OCI-LY7 (cell line): ENCODE results near the gene SMIM35. TPM values are rescaled to one million over a fixed set of nuclear protein-coding genes. Genes with fewer than 3 reads are reported as not detected.

Experiments used
- BruUV-seq: library from RNA; stranded (reverse); fragments of 400-500 nt; replicated peaks from 2 replicates; lab custom pipeline; 2021; lab: Mats Ljungman, UMichigan
- CTCF ChIA-PET: fragments of 300-600 bp; sonication (Branson Sonifier 250); formaldehyde crosslinking; loops from one replicate; lab custom pipeline; 2022; ENCODE audit warnings: antibody characterized with exemption; ENCODE audit not compliant: unreplicated experiment; lab: Charles Lee
- POLR2A ChIA-PET: fragments of 300-600 bp; sonication (Branson Sonifier 250); formaldehyde crosslinking; loops from one replicate; lab custom pipeline; 2022; ENCODE audit warnings: antibody characterized with exemption; lab: Charles Lee
- DNase-seq: peaks from one replicate; pipeline ENCODE4 v3.0.0-alpha.2; 2015; ENCODE audit warnings: low spot score
- H2AFZ ChIP-seq: fragments of 200-600 bp; sonication (generic), shearing (Covaris generic); 2 replicates; pipeline ENCODE4 v1.6.1; 2014; ENCODE audit warnings: mild to moderate bottlenecking, antibody characterized with exemption, low read length, moderate library complexity
- H3K27ac ChIP-seq: fragments of 200-600 bp; sonication (generic); 2 replicates; pipeline ENCODE4 v1.5.1; 2014; ENCODE audit warnings: mixed run types, low read depth, mild to moderate bottlenecking, moderate library complexity, low read length, inconsistent platforms; ENCODE audit not compliant: poor library complexity, severe bottlenecking
- H3K36me3 ChIP-seq: fragments of 200-600 bp; sonication (generic); 2 replicates; pipeline ENCODE4 v1.6.1; 2014; ENCODE audit warnings: mild to moderate bottlenecking, antibody characterized with exemption, low read length, moderate library complexity, mixed read lengths; ENCODE audit not compliant: insufficient read depth
- H3K4me1 ChIP-seq: fragments of 200-600 bp; sonication (generic); 2 replicates; pipeline ENCODE4 v1.5.1; 2014; ENCODE audit warnings: mild to moderate bottlenecking, low read length; ENCODE audit not compliant: insufficient read depth, poor library complexity, severe bottlenecking
- H3K4me2 ChIP-seq: fragments of 200-600 bp; sonication (generic); 2 replicates; pipeline ENCODE4 v1.6.1; 2014; ENCODE audit warnings: mild to moderate bottlenecking, low read length
- H3K4me3 ChIP-seq: fragments of 200-600 bp; sonication (generic); 2 replicates; pipeline ENCODE4 v1.5.1; 2014; ENCODE audit warnings: mild to moderate bottlenecking, low read depth, low read length; ENCODE audit not compliant: poor library complexity, severe bottlenecking
- H3K79me2 ChIP-seq: fragments of 200-600 bp; sonication (generic); 2 replicates; pipeline ENCODE4 v1.6.1; 2016; ENCODE audit warnings: low read depth, mild to moderate bottlenecking, low read length, moderate library complexity, mixed read lengths; ENCODE audit not compliant: insufficient read depth
- H3K9me2 ChIP-seq: fragments of 200-600 bp; sonication (generic); 2 replicates; pipeline ENCODE4 v1.6.1; 2016; ENCODE audit warnings: mild to moderate bottlenecking, low read length, mixed read lengths; ENCODE audit not compliant: insufficient read depth
- H3K9me3 ChIP-seq: fragments of 200-600 bp; sonication (generic); 2 replicates; pipeline ENCODE4 v1.6.1; 2014; ENCODE audit warnings: mild to moderate bottlenecking, mixed run types, low read length, mixed read lengths
- H4K20me1 ChIP-seq: fragments of 200-600 bp; sonication (generic); 2 replicates; pipeline ENCODE4 v1.6.1; 2014; ENCODE audit warnings: mild to moderate bottlenecking, antibody characterized with exemption, low read length, moderate library complexity, mixed read lengths; ENCODE audit not compliant: insufficient read depth
- EZH2phosphoT487 ChIP-seq: fragments of 200-600 bp; sonication (generic); IDR thresholded peaks from 2 replicates; pipeline ENCODE4 v1.6.1; 2018; ENCODE audit warnings: low read depth, borderline replicate concordance, mild to moderate bottlenecking, mixed run types, antibody characterized with exemption, low read length, moderate library complexity, mixed read lengths
- intact Hi-C: fragments of 100-400 bp; cut with micrococcal nuclease; formaldehyde crosslinking; loops from one replicate; pipeline ENCODE4 v1.10.0; 2022; ENCODE audit not compliant: unreplicated experiment
- total RNA-seq, 2 experiments: library from RNA; depleted of rRNA in 1 of 2; stranded (reverse); fragments of >200 nt in 1 of 2; shearing (Covaris generic) in 1 of 2; gene quantifications; 2 replicates each; pipeline ENCODE4 v1.2.3, GENCODE V29; 2014 to 2022
- TF ChIP-seq, protein P1 (sequence below): fragments of 200-600 bp; sonication (generic); conservative IDR thresholded peaks from 2 replicates; pipeline ENCODE4 v1.5.1; 2014; ENCODE audit warnings: mild to moderate bottlenecking, antibody characterized with exemption, low read length, moderate library complexity, mixed read lengths

SMIM35 gene
- total RNA-seq, 2 experiments from 2014 or later = 0.06 to 0.67 TPM

DNA sequence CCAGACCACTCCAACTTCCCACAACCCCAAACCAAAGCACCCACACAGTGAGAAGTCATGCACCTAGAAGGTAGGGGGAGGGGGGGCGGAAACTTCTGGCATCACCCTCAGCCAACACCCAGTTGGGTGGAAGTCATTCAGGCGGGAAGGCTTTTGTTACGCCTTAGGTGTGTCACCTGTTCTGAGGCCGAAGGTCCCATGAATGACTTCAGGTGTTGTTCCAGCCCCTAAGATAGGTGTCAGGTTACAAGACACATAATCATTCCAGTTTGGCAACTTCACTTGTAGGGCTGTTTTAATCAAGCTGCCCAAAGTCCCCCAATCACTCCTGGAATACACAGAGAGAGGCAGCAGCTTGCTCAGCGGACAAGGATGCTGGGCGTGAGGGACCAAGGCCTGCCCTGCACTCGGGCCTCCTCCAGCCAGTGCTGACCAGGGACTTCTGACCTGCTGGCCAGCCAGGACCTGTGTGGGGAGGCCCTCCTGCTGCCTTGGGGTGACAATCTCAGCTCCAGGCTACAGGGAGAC lies 9.9 kb downstream of the SMIM35 start, which contains the start of gene TMPRSS4:
TSS of gene TMPRSS4 (plus strand) at position 325 of the 528 bp plus-strand sequence. CDS start 225 bp downstream, outside the sequence.
- no peak for TF ChIP-seq EZH2phosphoT487
- TF ChIP-seq, protein P1, sequence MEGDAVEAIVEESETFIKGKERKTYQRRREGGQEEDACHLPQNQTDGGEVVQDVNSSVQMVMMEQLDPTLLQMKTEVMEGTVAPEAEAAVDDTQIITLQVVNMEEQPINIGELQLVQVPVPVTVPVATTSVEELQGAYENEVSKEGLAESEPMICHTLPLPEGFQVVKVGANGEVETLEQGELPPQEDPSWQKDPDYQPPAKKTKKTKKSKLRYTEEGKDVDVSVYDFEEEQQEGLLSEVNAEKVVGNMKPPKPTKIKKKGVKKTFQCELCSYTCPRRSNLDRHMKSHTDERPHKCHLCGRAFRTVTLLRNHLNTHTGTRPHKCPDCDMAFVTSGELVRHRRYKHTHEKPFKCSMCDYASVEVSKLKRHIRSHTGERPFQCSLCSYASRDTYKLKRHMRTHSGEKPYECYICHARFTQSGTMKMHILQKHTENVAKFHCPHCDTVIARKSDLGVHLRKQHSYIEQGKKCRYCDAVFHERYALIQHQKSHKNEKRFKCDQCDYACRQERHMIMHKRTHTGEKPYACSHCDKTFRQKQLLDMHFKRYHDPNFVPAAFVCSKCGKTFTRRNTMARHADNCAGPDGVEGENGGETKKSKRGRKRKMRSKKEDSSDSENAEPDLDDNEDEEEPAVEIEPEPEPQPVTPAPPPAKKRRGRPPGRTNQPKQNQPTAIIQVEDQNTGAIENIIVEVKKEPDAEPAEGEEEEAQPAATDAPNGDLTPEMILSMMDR = no peak
- POLR2A ChIA-PET = interaction anchor here (0.7 kb wide), 1 partner anchor 26 kb away, joined by 3 read pairs; no protein-coding TSS in a partner anchor
- Histone ChIP-seq H3K4me3 (no peak within 1 kb of the TSS), H3K79me2 (no peaks in the 10 kb centered on the region), H3K4me1 (peaks cover 4% of the 10 kb centered on the region), H3K27ac (no peak within 1 kb of the TSS), H3K9me3 (no peaks in the 10 kb centered on the region), H3K9me2 (no peaks in the 10 kb centered on the region), H2AFZ (no peak within 1 kb of the TSS), H3K36me3 (no peaks in the 10 kb centered on the region), H3K4me2 (no peak within 1 kb of the TSS), H4K20me1 (no peaks in the 10 kb centered on the region)
- CTCF ChIA-PET = no interaction called here
- no TSS peak for BruUV-seq
- DNase-seq = no peak
- intact Hi-C loops = loop anchor here (10.0 kb wide), 1 partner anchor 1612 kb away; no protein-coding TSS in a partner anchor

DNA sequence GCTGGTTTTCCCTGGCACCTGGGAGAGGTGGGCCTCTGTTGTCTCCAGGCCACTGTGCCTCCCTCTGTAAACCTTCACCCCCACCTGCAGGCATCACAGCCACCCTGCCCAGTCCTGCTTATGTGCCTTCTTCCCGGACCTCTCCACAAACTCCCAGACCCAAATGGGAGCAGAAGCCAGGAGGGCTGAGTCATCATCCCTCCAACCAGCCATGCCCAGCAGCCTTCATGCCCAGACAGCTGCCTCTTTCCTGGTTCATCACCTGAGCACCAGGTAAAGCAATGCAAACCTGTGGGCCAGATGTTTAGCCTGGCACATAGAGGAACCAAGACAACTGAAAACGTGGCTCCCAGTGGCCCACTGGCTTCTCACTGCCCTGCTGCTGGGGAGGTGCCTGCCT lies 12.0 kb downstream of the SMIM35 start:
- Histone ChIP-seq H2AFZ (no peak overlapping the region), H3K79me2 (no peaks in the 10 kb centered on the region), H3K9me3 (no peaks in the 10 kb centered on the region), H4K20me1 (no peaks in the 10 kb centered on the region), H3K4me3 (no peak overlapping the region), H3K27ac (no peak overlapping the region), H3K4me1 (peaks cover 4% of the 10 kb centered on the region), H3K4me2 (no peak overlapping the region), H3K9me2 (no peaks in the 10 kb centered on the region), H3K36me3 (no peaks in the 10 kb centered on the region)
- POLR2A ChIA-PET = interaction anchor here (0.5 to 0.7 kb wide), 3 partner anchors 21 to 173 kb away, joined by 3 to 4 read pairs (median 3); no protein-coding TSS in a partner anchor
- CTCF ChIA-PET = no interaction called here
- no peak for DNase-seq
- no TSS peak for BruUV-seq
- intact Hi-C loops = loop anchor here (10.0 kb wide), 1 partner anchor 1610 kb away; no protein-coding TSS in a partner anchor
- TF ChIP-seq, protein P1 = no peak
- TF ChIP-seq EZH2phosphoT487 = no peak
